Measurements from ENCODE around the gene TCF7L2. TPM values are rescaled to one million over a fixed set of nuclear protein-coding genes. Genes with fewer than 3 reads are reported as not detected.
A peak's percentile ranks its signal among the peaks of the same experiment; 100 is the strongest.

TCF7L2 gene
- total and polyA plus RNA-seq, 9 of the 15 experiments (the other 6 are each of a cell fraction or from before 2014, with no cell fraction given) = 0.32 to 2.8 (median 0.92) TPM

DNA sequence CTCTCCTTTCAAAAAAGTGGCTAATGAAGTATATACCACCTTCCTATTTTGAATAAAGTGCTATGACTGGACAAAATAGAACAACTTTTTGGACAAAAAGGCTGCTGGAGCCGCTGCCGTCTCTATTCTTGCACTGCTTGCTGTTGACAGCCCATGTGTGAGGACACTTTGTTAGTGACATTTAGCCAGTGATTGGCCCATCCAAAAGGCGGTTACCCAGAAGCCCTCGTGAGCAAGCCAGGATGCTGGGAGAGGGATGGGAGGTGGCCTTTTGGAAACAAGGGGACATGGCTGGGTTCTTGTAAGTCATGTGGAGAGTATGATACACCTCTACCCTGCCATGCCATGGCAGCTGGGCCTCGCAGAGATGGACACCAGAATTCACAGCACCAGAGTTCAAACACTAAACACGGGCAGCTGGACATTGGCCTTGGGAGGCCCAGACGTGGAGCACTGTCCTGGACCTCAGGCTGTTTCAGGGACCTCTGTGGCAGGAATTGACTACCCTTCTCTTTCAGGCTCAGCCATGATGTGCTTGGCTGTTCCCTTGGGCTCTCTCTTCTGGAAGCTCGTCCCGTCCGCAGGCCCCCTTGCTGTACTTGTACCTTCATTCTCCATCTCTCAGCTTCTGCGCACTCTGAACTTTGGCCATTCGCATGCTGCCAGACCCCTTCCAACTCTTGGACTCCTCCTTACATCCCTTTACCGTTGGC is 118.3 kb downstream of the TCF7L2 start:
- Histone ChIP-seq H3K79me2 (ENCODE audit: control insufficient read depth, insufficient read depth, low read length) (no peaks in the 10 kb centered on the region), H3K27me3 (ENCODE audit: control insufficient read depth in 2 of 2, insufficient read depth in 2 of 2, low read length in 2 of 2) (no peaks in the 10 kb centered on the region), H4K20me1 (replicated peaks; ENCODE audit: control insufficient read depth, insufficient read depth, low read length) (no peaks in the 10 kb centered on the region), H2AFZ (ENCODE audit: low read depth, low read length) (no peak overlapping the region), H3K27ac (ENCODE audit: extremely low read depth, low read depth, low read length) (no peak overlapping the region), H3K4me3 (no peak overlapping the region), H3K9me1 (ENCODE audit: control insufficient read depth, insufficient read depth, low read length) (no peaks in the 10 kb centered on the region), H3K9me3 (replicated peaks; ENCODE audit: control insufficient read depth, insufficient read depth, low read depth, low read length) (no peaks in the 10 kb centered on the region), H3K9ac (ENCODE audit: insufficient read depth in 1 of 2, low read depth in 2 of 2, low read length in 2 of 2) (no peak overlapping the region), H3K36me3 (ENCODE audit: control insufficient read depth, insufficient read depth, low read length) (no peaks in the 10 kb centered on the region), H3K4me1 (replicated peaks in 1 of 2; ENCODE audit: control insufficient read depth in 2 of 2, insufficient read depth in 2 of 2, low read length in 2 of 2) (peaks cover 6 to 16% of the 10 kb centered on the region in 2 experiments), H3K4me2 (ENCODE audit: insufficient read depth, low read length) (no peak overlapping the region)
- CTCF ChIA-PET (ENCODE audit: low intra/inter-chr PET ratio) = no interaction called here
- no peak for FAIRE-seq
- 86% methylated on average over 13 of the region's 13 CpGs for WGBS (ENCODE audit: insufficient coverage, low coverage, missing lambda C conversion rate)
- no peak for DNase-seq (ENCODE audit: extremely low read depth in 1 of 4, low spot score in 3 of 4)
- in situ Hi-C loops (cut with MboI) = no loop called here
- intact Hi-C loops (cut with micrococcal nuclease) = no loop called here
- BruUV-seq (replicated peaks) = no TSS peak
- POLR2A ChIA-PET = interaction anchor here (0.7 kb wide), 1 partner anchor 486 kb away, joined by 3 read pairs; no protein-coding TSS in a partner anchor
- TF ChIP-seq ARHGAP35 (IDR thresholded peaks at IDR 0.05; ENCODE audit: partially characterized antibody) (no peak), ZNF830 (CRISPR knock-in tag; IDR thresholded peaks at IDR 0.05) (no peak), CSDE1 (IDR thresholded peaks at IDR 0.05) (no peak)
- no peak for ATAC-seq

DNA sequence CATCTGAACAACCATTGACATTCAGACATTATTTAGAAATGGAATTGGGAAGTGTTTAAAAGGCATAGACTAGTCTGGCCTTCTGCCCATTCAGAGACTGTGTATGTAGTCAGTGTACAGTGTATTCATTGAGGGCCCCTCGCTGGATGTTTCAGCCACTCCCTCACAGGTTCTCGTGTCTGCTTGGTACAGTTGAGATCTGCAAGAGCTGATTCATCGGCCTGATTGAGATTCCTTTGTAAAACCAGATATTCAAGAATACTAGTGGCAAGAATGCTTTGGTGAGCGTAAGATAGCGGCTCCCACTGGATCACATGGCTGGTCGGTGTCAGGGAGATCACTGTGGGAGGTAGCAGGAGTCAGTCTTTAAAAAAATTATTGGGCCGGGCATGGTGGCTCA is 119.5 kb downstream of the TCF7L2 start:
- FAIRE-seq (no peak), ATAC-seq (no peak), DNase-seq (ENCODE audit: extremely low read depth in 1 of 4, low spot score in 3 of 4) (no peak)
- no peaks in the 10 kb centered on the region for H3K79me2 ChIP-seq (ENCODE audit: control insufficient read depth, insufficient read depth, low read length)
- H3K27ac ChIP-seq (ENCODE audit: extremely low read depth, low read depth, low read length) = no peak overlapping the region
- POLR2A ChIA-PET = interaction anchor here (0.6 kb wide), 1 partner anchor 537 kb away, joined by 3 read pairs; no protein-coding TSS in a partner anchor
- H2AFZ ChIP-seq (ENCODE audit: low read depth, low read length) = no peak overlapping the region
- H3K4me1 ChIP-seq (replicated peaks in 1 of 2; ENCODE audit: control insufficient read depth in 2 of 2, insufficient read depth in 2 of 2, low read length in 2 of 2) = peaks cover 7 to 9% of the 10 kb centered on the region in 2 experiments; a peak in 4 of 5 replicates
- no peaks in the 10 kb centered on the region for H4K20me1 ChIP-seq (replicated peaks; ENCODE audit: control insufficient read depth, insufficient read depth, low read length)
- TF ChIP-seq CBFA2T3 (IDR thresholded peaks at IDR 0.05) (0 out of 2 replicates have a peak, but pooled peaks have one; percentile 18), HLTF (IDR thresholded peaks at IDR 0.05) (no peak)
- TF ChIP-seq, protein P1, sequence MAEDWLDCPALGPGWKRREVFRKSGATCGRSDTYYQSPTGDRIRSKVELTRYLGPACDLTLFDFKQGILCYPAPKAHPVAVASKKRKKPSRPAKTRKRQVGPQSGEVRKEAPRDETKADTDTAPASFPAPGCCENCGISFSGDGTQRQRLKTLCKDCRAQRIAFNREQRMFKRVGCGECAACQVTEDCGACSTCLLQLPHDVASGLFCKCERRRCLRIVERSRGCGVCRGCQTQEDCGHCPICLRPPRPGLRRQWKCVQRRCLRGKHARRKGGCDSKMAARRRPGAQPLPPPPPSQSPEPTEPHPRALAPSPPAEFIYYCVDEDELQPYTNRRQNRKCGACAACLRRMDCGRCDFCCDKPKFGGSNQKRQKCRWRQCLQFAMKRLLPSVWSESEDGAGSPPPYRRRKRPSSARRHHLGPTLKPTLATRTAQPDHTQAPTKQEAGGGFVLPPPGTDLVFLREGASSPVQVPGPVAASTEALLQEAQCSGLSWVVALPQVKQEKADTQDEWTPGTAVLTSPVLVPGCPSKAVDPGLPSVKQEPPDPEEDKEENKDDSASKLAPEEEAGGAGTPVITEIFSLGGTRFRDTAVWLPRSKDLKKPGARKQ (CRISPR knock-in tag; IDR thresholded peaks at IDR 0.05) = no peak
- H3K36me3 ChIP-seq (ENCODE audit: control insufficient read depth, insufficient read depth, low read length) = no peaks in the 10 kb centered on the region
- CTCF ChIA-PET (ENCODE audit: low intra/inter-chr PET ratio) = no interaction called here
- H3K27me3 ChIP-seq (ENCODE audit: control insufficient read depth in 2 of 2, insufficient read depth in 2 of 2, low read length in 2 of 2) = no peaks in the 10 kb centered on the region
- no peak overlapping the region for H3K9ac ChIP-seq (ENCODE audit: insufficient read depth in 1 of 2, low read depth in 2 of 2, low read length in 2 of 2)
- WGBS (ENCODE audit: insufficient coverage, low coverage, missing lambda C conversion rate) = 23% methylated on average over 6 of the region's 7 CpGs
- intact Hi-C loops (cut with micrococcal nuclease) (no loop called here), in situ Hi-C loops (cut with MboI) (no loop called here)
- BruUV-seq (replicated peaks) = no TSS peak
- H3K4me2 ChIP-seq (ENCODE audit: insufficient read depth, low read length) = no peak overlapping the region
- H3K9me1 ChIP-seq (ENCODE audit: control insufficient read depth, insufficient read depth, low read length) = no peaks in the 10 kb centered on the region
- no peaks in the 10 kb centered on the region for H3K9me3 ChIP-seq (replicated peaks; ENCODE audit: control insufficient read depth, insufficient read depth, low read depth, low read length)
- no peak overlapping the region for H3K4me3 ChIP-seq
